ENCODE results near the gene VAMP2.
A peak's percentile ranks its signal among the peaks of the same experiment; 100 is the strongest.

The VAMP2 gene

DNA sequence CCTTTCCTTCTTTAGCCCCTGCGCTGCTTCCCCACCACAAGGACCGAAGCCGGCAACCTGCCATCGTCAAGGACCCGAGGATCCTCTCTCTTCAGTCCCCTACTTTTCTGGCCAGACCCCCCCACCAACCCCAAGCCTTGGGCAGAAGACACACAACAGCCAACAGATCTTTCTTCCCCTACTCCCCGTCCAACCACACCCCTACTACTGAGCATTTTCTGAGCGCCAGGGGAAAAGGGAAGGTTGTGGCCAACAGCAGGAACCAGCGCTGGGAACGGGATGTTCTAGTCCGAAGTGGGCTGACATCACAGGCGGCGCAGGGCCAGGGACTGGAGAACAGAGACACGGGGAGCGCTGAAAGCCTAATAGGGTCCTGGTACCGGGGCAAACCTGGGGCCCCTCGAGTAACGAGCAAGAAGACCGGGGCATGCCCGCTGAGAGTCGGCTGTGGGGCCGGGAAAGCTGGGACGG is 11.1 kb downstream of the VAMP2 start:
- TF ChIP-seq, protein P1, sequence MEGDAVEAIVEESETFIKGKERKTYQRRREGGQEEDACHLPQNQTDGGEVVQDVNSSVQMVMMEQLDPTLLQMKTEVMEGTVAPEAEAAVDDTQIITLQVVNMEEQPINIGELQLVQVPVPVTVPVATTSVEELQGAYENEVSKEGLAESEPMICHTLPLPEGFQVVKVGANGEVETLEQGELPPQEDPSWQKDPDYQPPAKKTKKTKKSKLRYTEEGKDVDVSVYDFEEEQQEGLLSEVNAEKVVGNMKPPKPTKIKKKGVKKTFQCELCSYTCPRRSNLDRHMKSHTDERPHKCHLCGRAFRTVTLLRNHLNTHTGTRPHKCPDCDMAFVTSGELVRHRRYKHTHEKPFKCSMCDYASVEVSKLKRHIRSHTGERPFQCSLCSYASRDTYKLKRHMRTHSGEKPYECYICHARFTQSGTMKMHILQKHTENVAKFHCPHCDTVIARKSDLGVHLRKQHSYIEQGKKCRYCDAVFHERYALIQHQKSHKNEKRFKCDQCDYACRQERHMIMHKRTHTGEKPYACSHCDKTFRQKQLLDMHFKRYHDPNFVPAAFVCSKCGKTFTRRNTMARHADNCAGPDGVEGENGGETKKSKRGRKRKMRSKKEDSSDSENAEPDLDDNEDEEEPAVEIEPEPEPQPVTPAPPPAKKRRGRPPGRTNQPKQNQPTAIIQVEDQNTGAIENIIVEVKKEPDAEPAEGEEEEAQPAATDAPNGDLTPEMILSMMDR (conservative IDR thresholded peaks at IDR 0.05; ENCODE audit: low read length), result no peak
- TF ChIP-seq EZH2phosphoT487 (IDR thresholded peaks at IDR 0.05; ENCODE audit: borderline replicate concordance), result no peak
- H3K79me2 ChIP-seq (ENCODE audit: insufficient read depth, low read length), result peaks cover 11% of the 10 kb centered on the region; the same call in 1 of the 2 replicates

DNA sequence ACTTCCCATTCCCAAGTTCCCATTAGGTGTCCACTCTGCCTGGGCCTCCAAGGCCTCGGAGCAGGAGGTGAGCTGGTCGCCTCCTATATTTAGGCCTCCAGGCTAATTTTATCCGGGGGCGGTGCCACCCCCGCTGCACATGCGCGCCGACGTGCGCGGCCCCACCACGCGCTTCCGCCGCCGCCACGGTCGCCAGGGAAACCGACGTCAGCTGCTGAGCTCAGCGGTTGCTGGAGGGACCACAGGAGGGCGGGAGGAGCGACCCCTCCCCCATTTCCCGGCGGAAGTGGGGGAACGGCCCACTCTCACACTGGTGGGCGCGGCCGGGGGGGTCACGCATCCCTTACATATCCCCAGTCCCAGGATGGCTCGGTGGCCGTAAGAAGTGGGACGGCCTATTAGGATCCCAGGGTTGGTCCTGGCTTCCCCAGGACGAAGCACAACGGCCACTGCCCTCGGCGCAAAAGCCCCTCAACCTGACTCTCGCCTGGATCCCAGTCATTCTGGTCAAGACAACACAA is 11.6 kb downstream of the VAMP2 start:
- no peaks in the 10 kb centered on the region for H3K9me2 ChIP-seq (replicated peaks; ENCODE audit: low read depth, low read length)
- H3K79me2 ChIP-seq (ENCODE audit: insufficient read depth, low read length), result peaks cover 11% of the 10 kb centered on the region; the same call in 1 of the 2 replicates
- no peaks in the 10 kb centered on the region for H3K27me3 ChIP-seq (ENCODE audit: insufficient read depth, low read length, poor library complexity, severe bottlenecking)
- peak overlapping the region; percentile 87 for H3K4me3 ChIP-seq (ENCODE audit: low read length, poor library complexity, severe bottlenecking)
- peak overlapping the region; percentile 97 for H3K4me2 ChIP-seq (ENCODE audit: low read depth, low read length, poor library complexity, severe bottlenecking)
- peaks cover 15% of the 10 kb centered on the region for H4K20me1 ChIP-seq (ENCODE audit: insufficient read depth, low read length, poor library complexity, severe bottlenecking)
- H2AFZ ChIP-seq (ENCODE audit: low read length), result peak overlapping the region; percentile 68
- TF ChIP-seq EZH2phosphoT487 (IDR thresholded peaks at IDR 0.05; ENCODE audit: borderline replicate concordance), result no peak
- TF ChIP-seq, protein P1 (conservative IDR thresholded peaks at IDR 0.05; ENCODE audit: low read length), result no peak
- H3K4me1 ChIP-seq (ENCODE audit: insufficient read depth, low read length, poor library complexity, severe bottlenecking), result peaks cover 29% of the 10 kb centered on the region
- no peaks in the 10 kb centered on the region for H3F3A ChIP-seq (ENCODE audit: low read depth)
- peaks cover 20% of the 10 kb centered on the region; the same call in 1 of the 2 replicates for H3K36me3 ChIP-seq (ENCODE audit: insufficient read depth, low read length)
- H3K9me3 ChIP-seq (ENCODE audit: insufficient read depth, low read depth, low read length), result no peaks in the 10 kb centered on the region
- H3K9ac ChIP-seq (ENCODE audit: low read depth, low read length, poor library complexity, severe bottlenecking), result peak overlapping the region; percentile 77

More for the DNA sequence above, 11.1 kb downstream of the VAMP2 start:
- no peaks in the 10 kb centered on the region for H3K9me2 ChIP-seq (replicated peaks; ENCODE audit: low read depth, low read length)
- H3K9me3 ChIP-seq (ENCODE audit: insufficient read depth, low read depth, low read length), result no peaks in the 10 kb centered on the region
- H2AFZ ChIP-seq (ENCODE audit: low read length), result peak overlapping the region; percentile 68
- H3K4me1 ChIP-seq (ENCODE audit: insufficient read depth, low read length, poor library complexity, severe bottlenecking), result peaks cover 29% of the 10 kb centered on the region
- peak overlapping the region; percentile 87 for H3K4me3 ChIP-seq (ENCODE audit: low read length, poor library complexity, severe bottlenecking)
- H3F3A ChIP-seq (ENCODE audit: low read depth), result no peaks in the 10 kb centered on the region
- no peaks in the 10 kb centered on the region for H3K27me3 ChIP-seq (ENCODE audit: insufficient read depth, low read length, poor library complexity, severe bottlenecking)
- peak overlapping the region; percentile 77 for H3K9ac ChIP-seq (ENCODE audit: low read depth, low read length, poor library complexity, severe bottlenecking)
- H3K4me2 ChIP-seq (ENCODE audit: low read depth, low read length, poor library complexity, severe bottlenecking), result peak overlapping the region; percentile 97
- peaks cover 15% of the 10 kb centered on the region for H4K20me1 ChIP-seq (ENCODE audit: insufficient read depth, low read length, poor library complexity, severe bottlenecking)
- peaks cover 16% of the 10 kb centered on the region; the same call in 1 of the 2 replicates for H3K36me3 ChIP-seq (ENCODE audit: insufficient read depth, low read length)

DNA sequence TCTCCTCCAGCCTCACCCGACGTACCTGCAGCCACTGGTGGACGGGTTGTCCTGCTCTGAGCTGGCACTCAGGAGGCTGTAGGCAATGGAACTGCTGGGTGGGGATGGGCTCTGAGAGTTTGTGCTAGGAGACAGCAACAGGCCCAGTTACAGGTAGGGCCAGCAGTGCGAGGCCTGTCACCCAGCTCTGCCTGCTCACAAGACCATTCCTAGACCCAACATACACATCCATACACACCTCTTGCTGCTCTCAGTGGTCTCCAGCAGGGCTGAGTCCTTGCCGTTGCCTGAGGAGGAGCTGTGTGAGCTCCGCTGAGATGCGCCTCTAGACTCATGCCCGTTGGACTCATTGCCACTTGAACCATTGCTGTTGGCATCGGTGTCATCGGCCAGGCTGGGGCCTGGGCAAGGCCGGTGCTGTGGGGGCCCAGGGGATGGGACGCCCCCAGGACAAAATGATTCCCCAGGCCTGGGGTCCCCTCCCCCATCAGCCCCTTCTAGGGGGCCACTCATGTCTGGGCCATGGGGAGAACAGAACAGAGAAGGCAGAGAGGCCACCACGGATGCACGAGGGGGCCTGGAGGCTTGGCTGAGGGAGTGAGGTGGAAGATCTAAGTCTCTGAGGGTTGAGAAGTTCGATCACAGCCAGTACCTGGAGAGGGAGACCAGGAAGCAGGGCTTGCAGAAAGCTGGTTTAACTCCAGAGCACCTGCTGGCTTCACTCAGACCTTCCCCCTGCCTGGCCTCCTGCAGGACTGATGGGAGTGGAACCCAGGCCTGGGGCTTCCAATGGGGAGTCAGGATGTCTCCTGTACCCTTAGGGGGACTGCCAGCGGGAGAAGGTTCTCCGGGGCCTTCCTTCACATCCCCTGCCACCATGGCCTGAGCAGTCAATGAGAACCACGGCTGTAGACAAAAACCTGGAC is 12.3 kb downstream of the VAMP2 start:
- Histone ChIP-seq H3K4me2 (ENCODE audit: low read depth, low read length, poor library complexity, severe bottlenecking) (peak overlapping the region; percentile 97), H3K4me1 (ENCODE audit: insufficient read depth, low read length, poor library complexity, severe bottlenecking) (peaks cover 24% of the 10 kb centered on the region), H3K4me3 (ENCODE audit: low read length, poor library complexity, severe bottlenecking) (peak overlapping the region; percentile 87), H3K79me2 (ENCODE audit: insufficient read depth, low read length) (peaks cover 11% of the 10 kb centered on the region; the same call in 1 of the 2 replicates), H3K9me3 (ENCODE audit: insufficient read depth, low read depth, low read length) (no peaks in the 10 kb centered on the region), H3K9ac (ENCODE audit: low read depth, low read length, poor library complexity, severe bottlenecking) (peak overlapping the region; percentile 70), H2AFZ (ENCODE audit: low read length) (no peak overlapping the region), H3K36me3 (ENCODE audit: insufficient read depth, low read length) (peaks cover 23% of the 10 kb centered on the region; the same call in 1 of the 2 replicates), H4K20me1 (ENCODE audit: insufficient read depth, low read length, poor library complexity, severe bottlenecking) (peaks cover 15% of the 10 kb centered on the region), H3K27me3 (ENCODE audit: insufficient read depth, low read length, poor library complexity, severe bottlenecking) (no peaks in the 10 kb centered on the region), H3K9me2 (replicated peaks; ENCODE audit: low read depth, low read length) (no peaks in the 10 kb centered on the region), H3F3A (ENCODE audit: low read depth) (no peaks in the 10 kb centered on the region)
- no peak for TF ChIP-seq EZH2phosphoT487 (IDR thresholded peaks at IDR 0.05; ENCODE audit: borderline replicate concordance)
- TF ChIP-seq, protein P1 (conservative IDR thresholded peaks at IDR 0.05; ENCODE audit: low read length), result no peak

All from Loucy (cell line).